Measurements from ENCODE around the gene FIGNL2.

- TF ChIP-seq GATA2 (IDR thresholded peaks at IDR 0.05; ENCODE audit: low read depth, low read length) (no peak), GATA3 (IDR thresholded peaks at IDR 0.05; ENCODE audit: low read depth, low read length) (no peak)
Observed at GRCh38 chr12:51838036-51838435, 10.5 kb downstream of the FIGNL2 start.

Measured in SH-SY5Y (cell line).